SH-SY5Y (cell line): ENCODE measurements around the gene GALM.

Source experiments
- GATA2 ChIP-seq: IDR thresholded peaks from 2 replicates; pipeline ENCODE4 v1.6.1; 2011; ENCODE audit warnings: mild to moderate bottlenecking, low read depth, low read length
- GATA3 ChIP-seq: IDR thresholded peaks from 2 replicates; pipeline ENCODE4 v1.6.1; 2011; ENCODE audit warnings: low read depth, mild to moderate bottlenecking, low read length, moderate library complexity

DNA sequence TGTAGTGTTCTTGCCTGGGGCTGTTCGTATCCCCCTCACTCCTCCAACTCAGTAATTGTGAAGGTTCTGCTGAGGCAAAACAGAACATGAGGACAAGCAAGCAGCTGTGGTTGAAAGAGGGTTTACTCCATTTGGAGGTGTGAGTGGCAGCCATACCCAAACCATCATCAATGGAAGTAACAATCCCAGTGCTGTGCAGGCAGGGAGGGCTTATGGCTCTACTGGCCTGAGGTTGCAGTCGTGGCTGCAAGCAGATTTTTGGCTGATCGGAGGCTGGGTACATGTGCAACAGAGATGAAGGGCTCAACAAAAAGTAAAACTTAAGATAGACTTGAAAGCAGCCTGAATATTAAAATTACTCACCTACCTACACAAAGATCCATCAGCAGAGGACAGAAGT is 72.0 kb downstream of the GALM start:
- no peak for TF ChIP-seq GATA2
- TF ChIP-seq GATA3, result no peak
